Measurements from ENCODE around the gene RAB40AL. TPM values are rescaled to one million over a fixed set of nuclear protein-coding genes. Genes with fewer than 3 reads are reported as not detected.

RAB40AL gene
- polyA plus RNA-seq, 4 donors = 0.06 to 0.35 TPM; not detected in 2

Other genes starting within 250 kb of the RAB40AL start
- 10 to 100 TPM in 1 of 4 donors, 1 to 10 TPM in 2, under 1 TPM in 1; 0.45 to 13.2 (median 3.4) TPM for gene GPRASP2, start 224.8 kb upstream of the RAB40AL start, polyA plus RNA-seq
- 1 to 10 TPM in 3 of 4 donors, under 1 TPM in 1; 0.81 to 9.3 (median 1.5) TPM for gene GPRASP3, start 216.5 kb upstream of the RAB40AL start, polyA plus RNA-seq
- 10 to 100 TPM in 2 of 4 donors, 1 to 10 TPM in 1, not detected in 1; 1.9 to 30.8 (median 22.9) TPM for gene BEX1, start 126.9 kb downstream of the RAB40AL start, polyA plus RNA-seq
- gene NXF3, start 155.9 kb downstream of the RAB40AL start, polyA plus RNA-seq = 1 to 10 TPM in 1 of 4 donors, under 1 TPM in 1, not detected in 2; 0.77 to 2.0 TPM